Neural cell (in vitro differentiated cells): Measurements from ENCODE around the gene MYO5A. TPM values are rescaled to one million over a fixed set of nuclear protein-coding genes. Genes with fewer than 3 reads are reported as not detected.

Experiments used
- H2AFZ ChIP-seq: fragments of 200-600, 300-800 bp; sonication (generic), shearing (Covaris generic); 2 replicates; pipeline ENCODE4 v1.6.0; 2014; ENCODE audit warnings: low read depth, mild to moderate bottlenecking, antibody characterized with exemption, low read length, moderate library complexity
- H3F3A ChIP-seq: fragments of 200-600 bp; shearing (Covaris generic); 2 replicates; pipeline ENCODE4 v1.6.1; 2016; ENCODE audit warnings: mild to moderate bottlenecking, moderate library complexity, mixed read lengths, antibody characterized with exemption, low read length; ENCODE audit not compliant: insufficient read depth, poor library complexity, severe bottlenecking
- H3K27ac ChIP-seq: fragments of 200-600, 300-800 bp; sonication (generic), shearing (Covaris generic); 2 replicates; pipeline ENCODE4 v1.5.1; 2014; ENCODE audit warnings: mild to moderate bottlenecking, low read length, moderate library complexity
- H3K27me3 ChIP-seq: fragments of 300-800, 200-600 bp; sonication (generic), shearing (Covaris generic); 2 replicates; pipeline ENCODE4 v1.6.0; 2014; ENCODE audit warnings: mild to moderate bottlenecking, low read depth, low read length, moderate library complexity; ENCODE audit not compliant: insufficient read depth
- H3K36me3 ChIP-seq: fragments of 300-800, 200-600 bp; sonication (generic), shearing (Covaris generic); 2 replicates; pipeline ENCODE4 v1.5.1; 2014; ENCODE audit warnings: mild to moderate bottlenecking, antibody characterized with exemption, low read length, moderate library complexity; ENCODE audit not compliant: insufficient read depth
- H3K4me2 ChIP-seq: fragments of 300-800, 200-600 bp; sonication (generic), shearing (Covaris generic); 2 replicates; pipeline ENCODE4 v1.6.0; 2014; ENCODE audit warnings: mild to moderate bottlenecking, low read length
- H3K4me3 ChIP-seq: fragments of 300-800, 200-600 bp; sonication (generic), shearing (Covaris generic); 2 replicates; pipeline ENCODE4 v1.5.1; 2014; ENCODE audit warnings: mild to moderate bottlenecking, low read length, moderate library complexity
- H3K79me2 ChIP-seq: fragments of 200-600 bp; shearing (Covaris generic); replicated peaks from 2 replicates; pipeline ENCODE4 v1.6.0; 2014; ENCODE audit warnings: mild to moderate bottlenecking, low read length, moderate library complexity; ENCODE audit not compliant: insufficient read depth
- H3K9ac ChIP-seq: fragments of 300-800, 200-600 bp; sonication (generic), shearing (Covaris generic); 2 replicates; pipeline ENCODE4 v1.6.1; 2016; ENCODE audit warnings: mild to moderate bottlenecking, low read length, mixed read lengths
- H3K9me2 ChIP-seq: fragments of 200-600 bp; shearing (Covaris generic); 2 replicates; pipeline ENCODE4 v1.6.1; 2016; ENCODE audit warnings: mild to moderate bottlenecking, low read length, mixed read lengths; ENCODE audit not compliant: insufficient read depth
- H3K9me3 ChIP-seq: fragments of 200-600, 300-800 bp; sonication (generic), shearing (Covaris generic); 2 replicates; pipeline ENCODE4 v1.6.1; 2016; ENCODE audit warnings: mild to moderate bottlenecking, mixed run types, low read length, moderate library complexity, mixed read lengths
- H4K20me1 ChIP-seq: fragments of 200-600 bp; shearing (Covaris generic); 2 replicates; pipeline ENCODE4 v1.6.1; 2016; ENCODE audit warnings: mild to moderate bottlenecking, mixed run types; ENCODE audit not compliant: insufficient read depth
- EP300 ChIP-seq: fragments of 450-650 bp; conservative IDR thresholded peaks from 2 replicates; pipeline ENCODE4 v1.6.1; 2014; ENCODE audit warnings: antibody characterized with exemption, mild to moderate bottlenecking, moderate library complexity; ENCODE audit not compliant: poor library complexity, severe bottlenecking
- EZH2 ChIP-seq: fragments of 200-600, 300-800 bp; shearing (Covaris generic), sonication (generic); IDR thresholded peaks from 2 replicates; pipeline ENCODE4 v1.6.1; 2014; ENCODE audit warnings: antibody characterized with exemption, low read length, borderline replicate concordance, mild to moderate bottlenecking; ENCODE audit not compliant: insufficient read depth, poor library complexity, severe bottlenecking
- MXI1 ChIP-seq: fragments of 450-650 bp; conservative IDR thresholded peaks from 2 replicates; pipeline ENCODE4 v1.6.1; 2014; ENCODE audit warnings: antibody characterized with exemption, mild to moderate bottlenecking; ENCODE audit not compliant: poor library complexity, severe bottlenecking
- POLR2AphosphoS5 ChIP-seq: IDR thresholded peaks from 2 replicates; pipeline ENCODE4 v1.6.1; 2012
- RAD21 ChIP-seq: fragments of 450-650 bp; conservative IDR thresholded peaks from 2 replicates; pipeline ENCODE4 v1.6.1; 2014; ENCODE audit warnings: antibody characterized with exemption, mild to moderate bottlenecking, moderate library complexity
- REST ChIP-seq: IDR thresholded peaks from 2 replicates; pipeline ENCODE4 v1.6.1; 2012; ENCODE audit warnings: borderline replicate concordance
- SMC3 ChIP-seq: fragments of 450-650 bp; conservative IDR thresholded peaks from 2 replicates; pipeline ENCODE4 v1.6.1; 2014; ENCODE audit warnings: antibody characterized with exemption, mild to moderate bottlenecking, moderate library complexity; ENCODE audit not compliant: poor library complexity
- TAF1 ChIP-seq: IDR thresholded peaks from 2 replicates; pipeline ENCODE4 v1.6.1; 2012; ENCODE audit warnings: low read depth
- polyA plus RNA-seq: library from polyadenylated mRNA; depleted of rRNA; stranded (reverse); fragments of >200 nt; gene quantifications from 2 replicates; pipeline ENCODE4 v1.2.3, GENCODE V29; 2014
- TF ChIP-seq, protein P1 (sequence below): fragments of 450-650 bp; IDR thresholded peaks from 2 replicates; pipeline ENCODE4 v1.5.1; 2014; ENCODE audit warnings: antibody characterized with exemption, mild to moderate bottlenecking, moderate library complexity; ENCODE audit not compliant: poor library complexity, severe bottlenecking

The MYO5A gene
- polyA plus RNA-seq, 1 donor from 2014 or later = 43.8 TPM

GRCh38 chr15:52324109-52324508 lies 204.6 kb downstream of the MYO5A start:
- Histone ChIP-seq H3F3A (no peaks in the 10 kb centered on the region), H4K20me1 (no peaks in the 10 kb centered on the region), H3K27me3 (no peaks in the 10 kb centered on the region), H3K27ac (no peak overlapping the region), H3K9ac (no peak overlapping the region), H3K4me2 (no peak overlapping the region), H3K9me3 (no peaks in the 10 kb centered on the region), H3K36me3 (peaks cover 13% of the 10 kb centered on the region), H3K9me2 (no peaks in the 10 kb centered on the region), H2AFZ (no peak overlapping the region), H3K4me3 (no peak overlapping the region), H3K79me2 (no peaks in the 10 kb centered on the region)
- TF ChIP-seq SMC3 (no peak), POLR2AphosphoS5 (no peak), TAF1 (no peak), REST (no peak), MXI1 (no peak), EP300 (no peak), EZH2 (no peak), RAD21 (no peak)
- TF ChIP-seq, protein P1, sequence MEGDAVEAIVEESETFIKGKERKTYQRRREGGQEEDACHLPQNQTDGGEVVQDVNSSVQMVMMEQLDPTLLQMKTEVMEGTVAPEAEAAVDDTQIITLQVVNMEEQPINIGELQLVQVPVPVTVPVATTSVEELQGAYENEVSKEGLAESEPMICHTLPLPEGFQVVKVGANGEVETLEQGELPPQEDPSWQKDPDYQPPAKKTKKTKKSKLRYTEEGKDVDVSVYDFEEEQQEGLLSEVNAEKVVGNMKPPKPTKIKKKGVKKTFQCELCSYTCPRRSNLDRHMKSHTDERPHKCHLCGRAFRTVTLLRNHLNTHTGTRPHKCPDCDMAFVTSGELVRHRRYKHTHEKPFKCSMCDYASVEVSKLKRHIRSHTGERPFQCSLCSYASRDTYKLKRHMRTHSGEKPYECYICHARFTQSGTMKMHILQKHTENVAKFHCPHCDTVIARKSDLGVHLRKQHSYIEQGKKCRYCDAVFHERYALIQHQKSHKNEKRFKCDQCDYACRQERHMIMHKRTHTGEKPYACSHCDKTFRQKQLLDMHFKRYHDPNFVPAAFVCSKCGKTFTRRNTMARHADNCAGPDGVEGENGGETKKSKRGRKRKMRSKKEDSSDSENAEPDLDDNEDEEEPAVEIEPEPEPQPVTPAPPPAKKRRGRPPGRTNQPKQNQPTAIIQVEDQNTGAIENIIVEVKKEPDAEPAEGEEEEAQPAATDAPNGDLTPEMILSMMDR = no peak

DNA sequence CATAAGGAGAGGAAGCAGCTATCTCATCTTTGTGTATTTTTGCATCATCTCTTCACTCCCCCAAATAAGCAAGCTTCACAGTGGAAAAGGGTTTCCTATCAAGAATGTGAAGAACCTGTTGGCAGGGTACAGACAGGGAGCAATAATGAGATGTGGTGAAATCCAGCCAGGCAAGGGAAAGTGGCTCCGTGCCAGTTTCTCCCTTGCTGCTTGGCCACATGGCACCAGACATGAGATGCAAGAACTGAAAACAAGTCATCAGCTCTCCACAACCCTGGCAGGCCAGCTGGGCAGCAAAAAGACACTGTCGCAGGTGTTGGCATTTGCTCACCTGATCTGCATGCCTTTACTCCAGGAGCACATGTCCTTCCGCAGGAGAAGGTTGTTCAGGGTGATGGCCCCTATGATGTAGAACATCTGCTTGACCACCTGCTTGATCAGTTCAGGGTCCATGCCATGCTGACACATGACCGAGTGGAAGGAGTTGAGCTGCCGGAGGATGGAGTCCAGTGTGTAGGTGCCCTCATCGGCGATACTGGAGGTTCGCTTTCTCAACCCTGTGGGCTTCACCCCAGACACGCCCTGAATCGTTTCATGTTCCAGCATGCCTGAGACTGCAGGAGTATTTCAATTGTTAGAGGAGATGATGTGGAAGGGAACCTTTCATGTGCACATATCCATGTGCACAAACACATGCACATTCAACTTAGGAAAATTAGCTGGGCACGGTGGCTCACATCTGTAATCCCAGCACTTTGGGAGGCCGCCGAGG lies 209.8 kb downstream of the MYO5A start:
- Histone ChIP-seq H3K27ac (no peak overlapping the region), H3K9me2 (no peaks in the 10 kb centered on the region), H3F3A (no peaks in the 10 kb centered on the region), H3K79me2 (no peaks in the 10 kb centered on the region), H3K36me3 (peaks cover 10% of the 10 kb centered on the region), H2AFZ (no peak overlapping the region), H3K4me2 (no peak overlapping the region), H3K27me3 (no peaks in the 10 kb centered on the region), H3K4me3 (no peak overlapping the region), H3K9me3 (no peaks in the 10 kb centered on the region), H4K20me1 (no peaks in the 10 kb centered on the region), H3K9ac (no peak overlapping the region)
- TF ChIP-seq, protein P1 = no peak
- TF ChIP-seq REST (no peak), SMC3 (no peak), TAF1 (no peak), EP300 (no peak), POLR2AphosphoS5 (no peak), MXI1 (no peak), RAD21 (no peak), EZH2 (no peak)
